Neural crest cell (in vitro differentiated cells): ENCODE measurements around the gene PTPRM. TPM values are rescaled to one million over a fixed set of nuclear protein-coding genes. Genes with fewer than 3 reads are reported as not detected.

Experiments used
- DNase-seq: peaks from one replicate; pipeline ENCODE4 v3.0.0; 2021; ENCODE audit warnings: low read depth, mixed read lengths, low spot score
- H3K27ac Mint-ChIP-seq: one replicate; pipeline ENCODE4 v1.8.0; 2021; ENCODE audit warnings: mild to moderate bottlenecking, mixed read lengths; ENCODE audit not compliant: unreplicated experiment
- H3K27me3 Mint-ChIP-seq: 2 replicates; pipeline ENCODE4 v1.8.0; 2021; ENCODE audit warnings: low read depth, mild to moderate bottlenecking, mixed read lengths
- H3K36me3 Mint-ChIP-seq: 2 replicates; pipeline ENCODE4 v1.8.0; 2021; ENCODE audit warnings: low read depth, mild to moderate bottlenecking, mixed read lengths
- H3K4me1 Mint-ChIP-seq: 2 replicates; pipeline ENCODE4 v1.8.0; 2021; ENCODE audit warnings: mixed read lengths
- H3K4me3 Mint-ChIP-seq: one replicate; pipeline ENCODE4 v1.8.0; 2021; ENCODE audit warnings: mild to moderate bottlenecking, mixed read lengths
- H3K9me3 Mint-ChIP-seq: 2 replicates; pipeline ENCODE4 v1.8.0; 2021; ENCODE audit warnings: mixed read lengths
- total RNA-seq: library from RNA; stranded (reverse); gene quantifications from 2 replicates; pipeline ENCODE4 v1.2.1, GENCODE V29; 2021
- TF ChIP-seq, protein P1 (sequence below): fragments of 200-600 bp; sonication (generic); conservative IDR thresholded peaks from 2 replicates; pipeline ENCODE4 v1.5.0; 2021; ENCODE audit warnings: antibody characterized with exemption, mild to moderate bottlenecking

PTPRM gene
- total RNA-seq, 1 donor from 2014 or later, result 7.7 TPM

DNA sequence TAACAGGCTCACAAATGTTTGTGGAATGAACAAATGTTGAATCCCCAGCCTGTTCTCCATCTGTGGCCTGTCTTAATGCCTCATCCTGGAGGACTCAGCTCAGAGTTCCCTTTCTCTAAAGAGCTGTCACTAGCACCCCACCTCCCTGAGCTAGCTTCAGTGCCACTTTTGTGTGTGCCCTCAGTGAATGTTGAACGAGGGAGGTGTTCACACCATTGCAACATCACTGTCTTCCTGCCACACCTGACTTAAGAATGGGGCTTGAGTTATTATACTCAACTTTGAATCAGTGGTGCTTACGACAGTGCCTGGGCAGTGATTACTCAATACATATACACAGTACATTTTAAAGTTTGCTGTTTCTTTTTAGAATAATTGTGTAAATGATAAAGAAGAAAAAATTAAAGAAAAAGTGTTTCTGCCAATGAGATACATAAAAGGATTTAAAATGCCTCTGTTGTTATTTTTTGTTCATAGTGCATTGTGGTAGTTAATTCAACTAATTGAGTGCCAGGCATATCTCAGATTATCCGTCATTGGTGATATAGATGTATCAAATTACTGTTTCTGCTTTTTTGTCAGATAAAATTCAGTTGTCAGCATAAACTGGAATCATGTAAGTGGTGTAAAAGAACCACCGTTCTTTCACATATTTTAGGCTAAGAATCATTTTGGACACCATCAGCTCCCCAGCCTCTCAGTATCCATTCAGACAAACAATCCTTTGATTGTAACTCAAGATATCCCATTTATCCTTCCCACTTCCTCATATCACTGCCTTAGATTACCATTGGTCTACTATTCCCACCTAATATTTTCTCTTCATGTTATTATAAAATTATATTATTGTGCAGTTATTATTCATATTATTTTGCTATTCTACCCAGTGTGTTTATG lies 304.7 kb downstream of the PTPRM start:
- Mint-ChIP-seq H3K9me3 (peaks cover 10% of the 10 kb centered on the region), H3K4me1 (peaks cover 8% of the 10 kb centered on the region), H3K4me3 (no peak overlapping the region), H3K27me3 (no peaks in the 10 kb centered on the region), H3K27ac (no peak overlapping the region), H3K36me3 (peaks cover 8% of the 10 kb centered on the region)
- TF ChIP-seq, protein P1, sequence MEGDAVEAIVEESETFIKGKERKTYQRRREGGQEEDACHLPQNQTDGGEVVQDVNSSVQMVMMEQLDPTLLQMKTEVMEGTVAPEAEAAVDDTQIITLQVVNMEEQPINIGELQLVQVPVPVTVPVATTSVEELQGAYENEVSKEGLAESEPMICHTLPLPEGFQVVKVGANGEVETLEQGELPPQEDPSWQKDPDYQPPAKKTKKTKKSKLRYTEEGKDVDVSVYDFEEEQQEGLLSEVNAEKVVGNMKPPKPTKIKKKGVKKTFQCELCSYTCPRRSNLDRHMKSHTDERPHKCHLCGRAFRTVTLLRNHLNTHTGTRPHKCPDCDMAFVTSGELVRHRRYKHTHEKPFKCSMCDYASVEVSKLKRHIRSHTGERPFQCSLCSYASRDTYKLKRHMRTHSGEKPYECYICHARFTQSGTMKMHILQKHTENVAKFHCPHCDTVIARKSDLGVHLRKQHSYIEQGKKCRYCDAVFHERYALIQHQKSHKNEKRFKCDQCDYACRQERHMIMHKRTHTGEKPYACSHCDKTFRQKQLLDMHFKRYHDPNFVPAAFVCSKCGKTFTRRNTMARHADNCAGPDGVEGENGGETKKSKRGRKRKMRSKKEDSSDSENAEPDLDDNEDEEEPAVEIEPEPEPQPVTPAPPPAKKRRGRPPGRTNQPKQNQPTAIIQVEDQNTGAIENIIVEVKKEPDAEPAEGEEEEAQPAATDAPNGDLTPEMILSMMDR, result no peak
- DNase-seq, result no peak

DNA sequence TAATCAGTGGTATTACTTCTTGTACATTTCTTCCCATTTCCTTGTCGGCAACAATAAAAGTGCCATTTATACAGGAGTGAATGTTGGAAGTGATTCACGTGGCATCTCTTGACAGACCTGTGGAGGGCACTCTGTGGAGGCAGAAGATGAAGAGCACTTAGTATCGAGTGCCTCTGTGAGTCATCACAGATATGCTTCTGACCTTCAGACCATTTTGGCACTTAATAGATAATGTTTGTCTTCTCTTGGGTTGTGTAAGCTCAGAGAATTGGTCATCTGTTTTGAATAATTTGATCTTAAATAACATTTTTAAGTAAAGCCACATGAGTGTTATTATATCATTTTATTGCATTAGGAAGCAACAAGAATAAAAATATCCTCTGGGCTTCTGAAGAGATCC lies 305.5 kb downstream of the PTPRM start:
- Mint-ChIP-seq H3K9me3 (peaks cover 8% of the 10 kb centered on the region), H3K4me3 (no peak overlapping the region), H3K36me3 (peaks cover 5% of the 10 kb centered on the region), H3K27me3 (no peaks in the 10 kb centered on the region), H3K4me1 (peaks cover 8% of the 10 kb centered on the region), H3K27ac (no peak overlapping the region)
- DNase-seq, result no peak
- TF ChIP-seq, protein P1, result no peak

- Mint-ChIP-seq H3K36me3 (no peaks in the 10 kb centered on the region), H3K4me1 (peaks cover 11% of the 10 kb centered on the region), H3K9me3 (peaks cover 3% of the 10 kb centered on the region), H3K4me3 (no peak overlapping the region), H3K27me3 (no peaks in the 10 kb centered on the region), H3K27ac (no peak overlapping the region)
- TF ChIP-seq, protein P1, result no peak
- DNase-seq, result no peak
Measured at GRCh38 chr18:7873316-7873715, 306.2 kb downstream of the PTPRM start.

GRCh38 chr18:7876354-7877104 lies 309.4 kb downstream of the PTPRM start:
- no peaks in the 10 kb centered on the region for H3K27me3 Mint-ChIP-seq
- TF ChIP-seq, protein P1, result no peak
- no peak overlapping the region for H3K27ac Mint-ChIP-seq
- no peaks in the 10 kb centered on the region for H3K36me3 Mint-ChIP-seq
- H3K4me1 Mint-ChIP-seq, result peaks cover 15% of the 10 kb centered on the region
- H3K4me3 Mint-ChIP-seq, result no peak overlapping the region
- DNase-seq, result no peak
- H3K9me3 Mint-ChIP-seq, result peaks cover 3% of the 10 kb centered on the region

GRCh38 chr18:7877609-7878008 lies 310.5 kb downstream of the PTPRM start:
- TF ChIP-seq, protein P1, result no peak
- no peak for DNase-seq
- no peaks in the 10 kb centered on the region for H3K27me3 Mint-ChIP-seq
- H3K4me3 Mint-ChIP-seq, result no peak overlapping the region
- peaks cover 3% of the 10 kb centered on the region for H3K9me3 Mint-ChIP-seq
- no peaks in the 10 kb centered on the region for H3K36me3 Mint-ChIP-seq
- no peak overlapping the region for H3K27ac Mint-ChIP-seq
- H3K4me1 Mint-ChIP-seq, result peaks cover 15% of the 10 kb centered on the region
